Measurements from ENCODE around the gene FLACC1. TPM values are rescaled to one million over a fixed set of nuclear protein-coding genes. Genes with fewer than 3 reads are reported as not detected.
"Not testable (repeated sequence)": the region's sequence is repeated elsewhere in the genome, so short reads cannot be mapped to it uniquely, and the experiment has no call there.

The FLACC1 gene
- total and polyA plus RNA-seq, 7 donors = 0.69 to 1.6 (median 1.2) TPM; not detected in 1

- H3K4me1 ChIP-seq = peaks cover 0 to 14% (median 4%) of the 10 kb centered on the region in 4 donors
- H3K4me3 ChIP-seq, H3K27me3 ChIP-seq, H3K36me3 ChIP-seq, H3K9me3 ChIP-seq: not testable (repeated sequence)
- peak overlapping the region in 2 of 4 donors; percentile 18 to 30 for H3K27ac ChIP-seq
- peak in 1 of 4 donors; percentile 25 for TF ChIP-seq POLR2AphosphoS5 (IDR thresholded peaks at IDR 0.05)
- intact Hi-C loops (cut with DNase I) = loop anchor here (10.0 kb wide), 2 partner anchors 215 to 275 kb away; partner anchors contain the start of genes ORC2, STRADB and TRAK2
- 87 to 92% methylated on average over 21 of the region's 21 CpGs for WGBS, 2 donors
- DNase-seq = peak; percentile 86
Measured at GRCh38 chr2:201239167-201239935, 117.8 kb downstream of the FLACC1 start.

Other genes starting within 250 kb of the FLACC1 start
- gene CFLAR, start 241.2 kb downstream of the FLACC1 start, total RNA-seq = 100 to 1,000 TPM; 113 to 243 (median 195) TPM
- 10 to 100 TPM; 32.4 to 92.6 (median 36.8) TPM for gene CFLAR, start 241.2 kb downstream of the FLACC1 start, polyA plus RNA-seq
- 10 to 100 TPM in 1 of 4 donors, 1 to 10 TPM in 3; 3.9 to 18.3 (median 5.0) TPM for gene CASP10, start 174.2 kb downstream of the FLACC1 start, total RNA-seq
- 10 to 100 TPM; 11.4 to 26.9 (median 18.0) TPM for gene CASP10, start 174.2 kb downstream of the FLACC1 start, polyA plus RNA-seq
- 10 to 100 TPM in 1 of 4 donors, 1 to 10 TPM in 3; 4.9 to 13.0 (median 8.4) TPM for gene CASP8, start 96.8 kb downstream of the FLACC1 start, total RNA-seq
- gene CASP8, start 96.8 kb downstream of the FLACC1 start, polyA plus RNA-seq = 10 to 100 TPM; 15.6 to 28.7 (median 18.7) TPM
- gene TRAK2, start 94.1 kb upstream of the FLACC1 start, total RNA-seq = 10 to 100 TPM; 46.8 to 68.1 (median 49.1) TPM
- 10 to 100 TPM; 17.0 to 76.5 (median 45.0) TPM for gene TRAK2, start 94.1 kb upstream of the FLACC1 start, polyA plus RNA-seq
- 10 to 100 TPM; 14.7 to 32.3 (median 17.1) TPM for gene STRADB, start 94.4 kb upstream of the FLACC1 start, total RNA-seq
- 100 to 1,000 TPM in 1 of 3 donors, 10 to 100 TPM in 2; 23.0 to 142 (median 70.9) TPM for gene STRADB, start 94.4 kb upstream of the FLACC1 start, polyA plus RNA-seq